Esophagus muscularis mucosa (tissue), 4 donors: ENCODE results near the gene HEATR9. TPM values are rescaled to one million over a fixed set of nuclear protein-coding genes. Genes with fewer than 3 reads are reported as not detected.

Experiments
- DNase-seq: peaks from one replicate; pipeline ENCODE4 v3.0.0-alpha.2; 2017; ENCODE audit errors: extremely low spot score
- H3K27ac ChIP-seq, 4 donors: fragments of 200-600 bp; sonication (generic); replicated peaks in 1 of 4; 1 replicate in 3 of 4; 2 replicates in 1 of 4; pipeline ENCODE4 v1.5.1; 2016 to 2019; ENCODE audit warnings: mild to moderate bottlenecking in 1 of 4
- H3K27me3 ChIP-seq, 4 donors: fragments of 200-600 bp; sonication (generic); one replicate each; pipeline versions ENCODE4 v1.5.1 to v1.6.0; 2016 to 2019
- H3K36me3 ChIP-seq, 4 donors: fragments of 200-600 bp; sonication (generic); one replicate each; pipeline ENCODE4 v1.5.1; 2016 to 2019
- H3K4me1 ChIP-seq, 4 donors: fragments of 200-600 bp; sonication (generic); one replicate each; pipeline ENCODE4 v1.5.1; 2016 to 2019
- H3K4me3 ChIP-seq, 4 donors: fragments of 200-600 bp; sonication (generic); 1 replicate in 2 of 4; 2 replicates in 2 of 4; pipeline ENCODE4 v1.5.1; 2016 to 2019; ENCODE audit warnings: mild to moderate bottlenecking in 4 of 4, moderate library complexity in 1 of 4
- H3K9me3 ChIP-seq, 4 donors: fragments of 200-600 bp; sonication (generic); 1 replicate in 3 of 4; 2 replicates in 1 of 4; pipeline ENCODE4 v1.5.1; 2016 to 2019
- CTCF ChIP-seq, 3 experiments: fragments of 200-600 bp in 2 of 3; fragments of 450-650 bp in 1 of 3; sonication (generic) in 2 of 3; IDR thresholded peaks; one replicate each; pipeline ENCODE4 v1.5.1; 2017 to 2019; ENCODE audit warnings: antibody characterized with exemption in 3 of 3, mild to moderate bottlenecking in 2 of 3, moderate library complexity in 1 of 3
- EP300 ChIP-seq: sonication (generic); formaldehyde crosslinking; IDR thresholded peaks from one replicate; pipeline ENCODE4 v1.6.1; 2017; ENCODE audit warnings: antibody characterized with exemption
- POLR2A ChIP-seq: fragments of 450-650 bp; IDR thresholded peaks from one replicate; pipeline ENCODE4 v1.6.1; 2017; ENCODE audit warnings: antibody characterized with exemption, moderate library complexity, mild to moderate bottlenecking, low read depth
- POLR2AphosphoS5 ChIP-seq, 2 donors: sonication (generic); formaldehyde crosslinking; IDR thresholded peaks; one replicate each; pipeline ENCODE4 v1.6.1; 2017; ENCODE audit warnings: antibody characterized with exemption in 2 of 2
- WGBS: methylation state at CpG from one replicate; pipeline ENCODE4 v1.1.5; 2018; 5-methylcytosine and 5-hydroxymethylcytosine counted together
- intact Hi-C: fragments of 100-400 bp; cut with DNase I; formaldehyde crosslinking; loops from one replicate; pipeline ENCODE4 v1.15.1; 2023
- small RNA-seq, 3 donors: library from RNA; depleted of rRNA; stranded (forward); fragments of <200 nt; gene quantifications; one replicate each; pipeline ENCODE3, GENCODE V24; 2016
- total RNA-seq, 4 donors: library from RNA; depleted of rRNA; stranded (reverse); fragments of >200 nt; gene quantifications; one replicate each; pipeline versions ENCODE4 v1.1.0 to v1.2.1, GENCODE V29; 2016

HEATR9 gene
- total RNA-seq, 4 donors from 2014 or later = 0.13 TPM; not detected in 3

GRCh38 chr17:35808962-35809854 lies 59.5 kb downstream of the HEATR9 start, which contains the start of gene TAF15:
TSS of gene TAF15 (plus strand) at chr17:35809484. CDS start at chr17:35809570, 86 bp downstream.
- DNase-seq = peak; percentile 98
- intact Hi-C loops = no loop called here
- no peaks in the 10 kb centered on the region for H3K9me3 ChIP-seq
- peaks cover 0 to 4% (median 0%) of the 10 kb centered on the region in 4 donors for H3K36me3 ChIP-seq
- under 1% methylated on average over 25 of the region's 71 CpGs for WGBS
- peak within 1 kb of the TSS; percentile 92 to 96 (median 95) for H3K27ac ChIP-seq
- peak within 1 kb of the TSS; percentile 89 to 93 (median 91) for H3K4me3 ChIP-seq
- no peaks in the 10 kb centered on the region for H3K27me3 ChIP-seq
- H3K4me1 ChIP-seq = peaks cover 26 to 62% (median 61%) of the 10 kb centered on the region in 4 donors
- TF ChIP-seq EP300 (no peak), POLR2AphosphoS5 (IDR thresholded peaks at IDR 0.05) (peak; percentile 97 to 100), POLR2A (peak; percentile 98), CTCF (IDR thresholded peaks at IDR 0.05) (peak; percentile 67 to 82 (median 75))

- no peak for TF ChIP-seq POLR2A
- no peak for TF ChIP-seq CTCF (IDR thresholded peaks at IDR 0.05)
- Histone ChIP-seq H3K27me3 (no peaks in the 10 kb centered on the region), H3K27ac (peak overlapping the region; percentile 92 to 96 (median 95)), H3K9me3 (no peaks in the 10 kb centered on the region), H3K4me1 (peaks cover 26 to 57% (median 56%) of the 10 kb centered on the region in 4 donors), H3K36me3 (no peaks in the 10 kb centered on the region), H3K4me3 (peak overlapping the region; percentile 89 to 93 (median 91))
- DNase-seq = no peak
- 31% methylated on average over 19 of the region's 19 CpGs for WGBS
- intact Hi-C loops = no loop called here
Measured at GRCh38 chr17:35808240-35808961, 60.3 kb downstream of the HEATR9 start.

- 89% methylated on average over 7 of the region's 7 CpGs for WGBS
- H3K27ac ChIP-seq = peak overlapping the region in 3 of 4 donors; percentile 95 to 96 (median 95)
- H3K36me3 ChIP-seq = no peaks in the 10 kb centered on the region
- TF ChIP-seq CTCF (IDR thresholded peaks at IDR 0.05) = no peak
- no peak for TF ChIP-seq EP300
- no peak for TF ChIP-seq POLR2A
- TF ChIP-seq POLR2AphosphoS5 (IDR thresholded peaks at IDR 0.05) = no peak
- no peak for DNase-seq
- H3K4me1 ChIP-seq = peaks cover 26 to 50% (median 47%) of the 10 kb centered on the region in 4 donors
- H3K27me3 ChIP-seq = no peaks in the 10 kb centered on the region
- intact Hi-C loops = no loop called here
- H3K9me3 ChIP-seq = no peaks in the 10 kb centered on the region
- no peak overlapping the region for H3K4me3 ChIP-seq
Measured at GRCh38 chr17:35807371-35808144, 61.1 kb downstream of the HEATR9 start.

Small RNAs within 50 kb of the gene (small RNA-seq; reads per million reads assigned to genes)
- 82.0 to 249 (median 82.5) reads per million in 3 donors for gene RF00100

Other genes starting within 250 kb of the HEATR9 start
- gene RASL10B, start 137.3 kb downstream of the HEATR9 start, total RNA-seq = 10 to 100 TPM; 10.3 to 28.1 (median 17.4) TPM
- under 1 TPM; 0.42 to 0.80 (median 0.48) TPM for gene GAS2L2, start 115.7 kb downstream of the HEATR9 start, total RNA-seq
- not detected for gene C17orf50, start 108.0 kb downstream of the HEATR9 start, total RNA-seq
- gene MMP28, start 73.2 kb downstream of the HEATR9 start, total RNA-seq = 100 to 1,000 TPM in 2 of 4 donors, 10 to 100 TPM in 2; 75.5 to 150 (median 116) TPM
- 100 to 1,000 TPM in 3 of 4 donors, 10 to 100 TPM in 1; 93.8 to 140 (median 122) TPM for gene TAF15, start 59.4 kb downstream of the HEATR9 start, total RNA-seq
- 10 to 100 TPM in 1 of 4 donors, 1 to 10 TPM in 3; 1.6 to 11.3 (median 2.2) TPM for gene CCL5, start 11.5 kb upstream of the HEATR9 start, total RNA-seq
- gene RDM1, start 61.9 kb upstream of the HEATR9 start, total RNA-seq = not detected
- not detected for gene LYZL6, start 74.8 kb upstream of the HEATR9 start, total RNA-seq
- gene CCL16, start 112.6 kb upstream of the HEATR9 start, total RNA-seq = under 1 TPM in 1 of 4 donors, not detected in 3; 0.42 TPM
- gene CCL14, start 117.8 kb upstream of the HEATR9 start, total RNA-seq = 10 to 100 TPM; 11.2 to 59.8 (median 54.7) TPM
- not detected for gene CCL15, start 132.7 kb upstream of the HEATR9 start, total RNA-seq
- 1 to 10 TPM; 1.3 to 9.6 (median 2.5) TPM for gene CCL23, start 149.1 kb upstream of the HEATR9 start, total RNA-seq
- 10 to 100 TPM in 3 of 4 donors, not detected in 1; 12.6 to 16.7 (median 13.3) TPM for gene CCL18, start 195.4 kb upstream of the HEATR9 start, total RNA-seq
- 1 to 10 TPM in 1 of 4 donors, under 1 TPM in 1, not detected in 2; 0.33 to 1.3 TPM for gene CCL3, start 221.3 kb upstream of the HEATR9 start, total RNA-seq
- 1 to 10 TPM in 3 of 4 donors, not detected in 1; 1.7 to 3.0 (median 2.0) TPM for gene CCL4, start 234.9 kb upstream of the HEATR9 start, total RNA-seq